GM18499 (cell line): Measurements from ENCODE around the gene SPOPL.
"Not testable (repeated sequence)": the region's sequence is repeated elsewhere in the genome, so short reads cannot be mapped to it uniquely, and the experiment has no call there.

Experiments
- ATAC-seq: cut with Tn5 transposase; IDR thresholded peaks from one replicate; pipeline ENCODE4 v1.9.1; 2021; ENCODE audit warnings: moderate number of reproducible peaks; ENCODE audit not compliant: insufficient read depth, unreplicated experiment

Gene SPOPL

DNA sequence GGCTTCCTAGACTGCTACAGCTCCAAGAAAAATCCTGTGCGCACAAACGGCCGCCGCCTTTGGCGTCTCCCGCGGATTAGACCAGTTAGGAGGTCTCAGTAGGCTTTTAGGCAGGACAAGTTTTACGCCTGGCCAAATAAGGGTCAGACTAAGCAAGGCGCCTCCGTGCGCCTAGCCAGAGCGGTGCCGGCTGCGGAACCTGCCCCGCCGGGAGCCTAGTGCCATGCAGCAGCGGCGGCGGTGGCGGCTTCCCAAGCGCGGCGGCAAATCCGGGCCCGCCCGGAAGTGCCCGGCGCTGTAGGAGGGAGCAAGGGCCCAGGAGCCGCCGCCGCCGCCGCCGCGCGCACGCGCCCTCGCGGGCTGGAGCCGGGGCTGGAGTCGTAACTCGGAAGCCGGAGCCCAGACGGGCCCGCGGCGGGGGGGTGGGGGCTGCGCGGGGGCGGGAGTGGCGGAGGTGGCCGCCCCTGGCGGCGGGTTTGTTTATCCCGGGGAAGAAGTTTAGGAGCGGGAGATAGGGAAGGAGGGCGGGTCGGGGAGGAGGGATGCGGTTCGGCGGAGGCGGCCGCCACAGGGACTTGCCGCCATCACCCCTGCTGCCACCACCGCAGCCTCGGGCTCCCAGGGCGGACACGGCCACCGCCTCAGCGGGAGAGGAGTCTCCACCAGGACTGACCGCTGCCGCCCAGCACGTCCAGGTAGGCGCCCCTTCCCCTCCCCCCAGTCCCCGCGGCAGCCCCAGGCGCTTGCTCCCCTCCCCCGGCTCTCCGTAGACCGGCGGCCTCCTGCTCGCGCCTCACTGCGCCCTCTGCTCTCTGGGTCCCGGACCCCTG lies at the start of gene SPOPL:
Gene SPOPL, plus strand, starts transcription at position 346 of the 830 bp plus-strand sequence. CDS start 48,447 bp downstream, outside the sequence.
- ATAC-seq = peak; percentile 29

DNA sequence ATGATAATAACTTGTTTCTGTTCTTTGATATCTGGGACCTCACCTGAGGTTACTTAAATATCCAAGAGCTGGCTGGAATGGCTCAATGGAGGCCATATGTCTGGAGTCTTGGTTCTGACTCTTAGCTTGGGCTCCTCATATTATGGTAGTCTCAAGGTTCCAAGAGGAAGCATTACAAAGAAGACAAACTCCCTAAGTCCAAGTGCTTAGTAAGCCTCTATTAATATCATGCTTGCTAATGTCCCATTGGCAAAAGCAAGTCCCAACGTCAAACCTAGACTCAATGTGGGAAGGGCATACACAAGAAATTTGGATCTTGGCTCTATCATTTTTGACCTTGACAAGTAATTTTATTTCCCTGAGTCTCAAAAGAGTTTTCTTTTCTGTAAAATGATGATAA lies 49.2 kb upstream of the SPOPL start:
- ATAC-seq = no peak

DNA sequence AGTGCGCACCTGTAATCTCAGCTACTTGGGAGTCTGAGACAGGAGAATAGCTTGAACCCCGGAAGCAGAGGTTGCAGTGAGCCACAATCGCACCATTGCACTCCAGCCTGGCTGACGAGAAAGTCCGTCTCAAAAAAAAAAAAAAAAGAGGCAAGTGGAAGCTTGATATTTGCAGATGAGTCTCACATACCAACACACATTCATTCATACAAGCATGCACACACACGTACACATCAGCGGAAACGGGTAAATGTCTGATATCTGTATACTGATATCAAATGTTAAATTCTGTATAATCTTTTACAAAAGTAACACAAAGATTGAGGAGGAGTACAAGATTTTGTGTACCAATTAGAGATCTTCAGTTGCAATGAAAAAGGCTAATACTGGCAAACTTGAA lies 47.8 kb upstream of the SPOPL start:
- ATAC-seq = no peak

DNA sequence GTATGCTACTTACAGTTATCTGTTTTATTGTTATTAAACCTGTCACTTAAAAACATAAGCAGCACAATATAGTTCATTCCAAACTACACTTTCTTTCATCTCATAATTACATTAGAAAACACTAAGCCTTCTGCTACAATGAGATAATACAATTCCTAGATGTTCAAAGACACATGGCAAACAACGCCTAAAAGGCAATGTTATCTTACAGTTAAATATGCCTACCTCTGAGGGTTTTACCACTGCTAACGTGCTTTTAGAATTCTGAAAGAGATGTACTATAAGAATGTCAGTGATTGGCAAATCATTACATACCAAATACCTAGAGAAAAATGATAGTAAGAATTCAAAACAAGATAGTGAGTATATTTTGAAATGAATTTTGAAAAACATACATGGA lies 46.8 kb upstream of the SPOPL start:
- no peak for ATAC-seq

DNA sequence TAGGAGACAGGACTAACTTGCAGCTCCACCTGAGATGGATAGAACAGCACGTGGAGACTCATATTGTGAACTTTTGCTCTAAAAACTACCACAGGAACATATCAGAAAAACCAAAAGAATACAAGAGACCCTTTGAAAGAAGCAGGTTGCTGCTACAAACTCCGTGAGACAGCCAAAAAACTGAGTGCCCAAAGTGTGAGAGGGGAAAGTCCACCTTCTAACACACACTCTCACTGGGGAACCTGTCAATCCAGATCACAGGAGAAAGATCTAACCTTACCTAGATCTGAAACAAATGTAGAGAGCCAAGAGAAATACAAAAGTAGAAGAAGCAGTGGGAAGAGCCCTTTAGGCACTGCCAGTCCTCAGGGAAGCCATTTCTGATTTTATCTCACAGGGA lies 46.3 kb upstream of the SPOPL start:
- ATAC-seq = no peak

DNA sequence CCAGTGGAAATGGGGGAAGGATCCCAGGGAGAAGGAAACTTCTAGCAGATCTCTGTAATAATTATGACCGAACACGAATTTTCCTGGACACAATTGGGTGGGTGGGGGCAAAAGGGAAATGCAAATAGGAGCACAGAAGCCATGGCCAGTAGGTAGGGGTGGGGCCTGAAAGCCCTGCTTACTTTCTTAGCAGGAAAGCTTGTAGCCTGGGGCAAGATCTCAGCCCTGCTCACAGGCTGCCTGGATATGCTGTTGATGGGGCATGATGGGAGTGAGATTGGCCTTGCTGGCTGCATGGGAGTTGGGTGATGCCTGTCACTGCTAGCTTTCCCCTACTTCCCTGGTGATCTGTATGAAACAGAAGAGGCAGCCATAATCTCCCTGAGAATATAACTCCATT lies 45.9 kb upstream of the SPOPL start:
- ATAC-seq = no peak

DNA sequence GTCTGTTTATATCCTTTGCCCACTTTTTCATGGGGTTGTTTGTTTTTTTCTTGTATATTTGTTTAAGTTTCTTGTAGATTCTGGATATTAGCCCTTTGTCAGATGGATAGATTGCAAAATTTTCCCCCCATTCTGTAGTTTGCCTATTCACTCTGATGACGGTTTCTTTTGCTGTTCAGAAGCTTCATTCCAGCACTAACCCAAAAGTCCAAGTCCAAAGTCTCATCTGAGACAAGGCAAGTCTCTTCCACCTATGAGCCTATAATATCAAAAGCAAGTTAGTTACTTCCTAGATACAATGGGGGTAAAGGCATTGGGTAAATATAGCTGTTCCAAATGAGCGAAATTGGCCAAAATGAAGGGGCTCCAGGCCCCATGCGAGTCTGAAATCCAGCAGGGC lies 38.9 kb upstream of the SPOPL start:
- not testable (repeated sequence) for ATAC-seq

DNA sequence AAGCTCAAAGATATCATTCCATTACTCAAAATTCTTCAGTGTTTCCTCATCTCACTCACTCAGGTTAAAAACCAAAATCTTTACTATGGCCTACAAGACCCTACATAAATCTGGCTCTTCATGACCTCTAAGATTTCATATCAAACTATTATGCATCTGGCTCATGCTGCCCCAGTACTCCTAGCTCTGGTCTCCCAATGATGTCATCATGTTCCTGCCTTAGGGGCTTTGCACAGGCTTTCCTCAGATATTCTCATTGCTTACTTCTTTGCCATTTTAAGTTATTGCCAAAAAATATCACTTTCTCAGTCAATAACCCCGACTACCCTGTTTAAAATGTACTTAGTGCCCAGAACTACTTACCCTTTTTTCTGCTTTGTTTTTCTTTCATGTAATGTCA lies 33.0 kb upstream of the SPOPL start:
- ATAC-seq = no peak

DNA sequence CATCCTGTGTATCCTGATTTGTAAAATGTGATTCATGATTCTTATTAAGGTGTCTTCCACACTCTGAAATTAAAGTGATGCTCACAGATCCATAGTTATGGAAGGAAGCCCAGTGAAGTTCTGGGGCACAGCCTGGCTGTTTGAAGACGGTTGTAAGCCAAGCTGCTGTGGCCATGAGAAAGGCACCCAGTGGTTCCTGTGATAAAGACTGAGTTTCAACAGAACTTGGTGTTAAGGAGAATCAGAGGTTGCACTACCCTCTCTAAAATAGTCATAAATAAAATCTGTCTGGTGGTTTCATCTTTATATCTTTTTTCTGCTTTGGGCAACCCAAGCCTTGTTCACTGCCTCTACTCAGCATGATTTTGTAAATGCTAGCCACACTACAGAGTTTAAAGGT lies 32.2 kb upstream of the SPOPL start:
- no peak for ATAC-seq

DNA sequence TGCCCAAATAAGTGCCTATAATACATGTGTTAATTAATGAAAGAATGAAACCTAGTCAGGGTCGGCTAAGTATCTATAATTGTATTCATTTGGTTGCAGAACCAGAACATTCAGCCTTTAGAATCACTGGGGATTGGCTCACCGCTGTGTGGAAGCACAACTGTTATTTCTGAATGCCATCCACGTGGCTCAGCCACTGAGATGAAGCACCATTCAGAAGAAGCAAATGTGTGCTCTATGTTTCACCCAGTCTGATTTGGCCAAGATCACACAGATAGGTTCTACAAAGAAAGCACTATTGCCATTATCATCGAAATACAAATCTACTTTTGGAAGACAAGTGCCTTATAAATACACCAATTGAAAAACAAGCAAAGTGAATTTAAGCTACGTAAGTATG lies 30.6 kb upstream of the SPOPL start:
- no peak for ATAC-seq

DNA sequence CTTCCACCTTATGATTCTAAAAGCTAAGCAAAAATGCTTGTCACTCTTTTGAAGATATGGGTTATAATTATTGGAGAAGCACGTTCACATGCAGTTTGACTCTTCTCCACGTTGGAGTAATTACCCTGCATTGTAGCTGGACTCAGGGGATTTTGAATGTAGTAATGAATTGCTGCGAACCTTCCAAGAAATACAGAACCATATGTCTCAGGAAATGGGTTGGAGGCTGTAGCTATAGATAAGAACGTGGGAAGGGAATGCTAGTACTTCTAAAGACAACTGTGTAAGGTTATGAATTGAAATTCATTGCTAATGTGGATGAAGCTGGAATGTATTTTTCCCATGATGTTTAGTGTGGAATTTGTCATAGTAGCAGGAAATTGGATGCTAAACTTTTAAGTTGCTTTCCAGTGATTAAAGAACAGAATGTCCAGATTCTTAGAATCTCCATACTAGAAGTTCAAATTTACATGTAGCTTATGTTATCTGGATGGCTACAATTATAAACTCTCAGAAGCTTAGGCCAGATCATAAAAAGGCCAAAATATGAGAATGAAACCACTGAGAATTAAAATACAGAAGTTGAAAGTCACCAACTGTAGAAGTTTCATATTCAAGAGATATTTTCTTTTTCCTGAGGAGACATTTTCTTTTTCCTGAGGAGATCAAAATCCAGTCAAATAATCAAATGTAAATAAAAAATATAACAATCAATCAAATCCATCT lies 27.3 kb upstream of the SPOPL start:
- no peak for ATAC-seq

DNA sequence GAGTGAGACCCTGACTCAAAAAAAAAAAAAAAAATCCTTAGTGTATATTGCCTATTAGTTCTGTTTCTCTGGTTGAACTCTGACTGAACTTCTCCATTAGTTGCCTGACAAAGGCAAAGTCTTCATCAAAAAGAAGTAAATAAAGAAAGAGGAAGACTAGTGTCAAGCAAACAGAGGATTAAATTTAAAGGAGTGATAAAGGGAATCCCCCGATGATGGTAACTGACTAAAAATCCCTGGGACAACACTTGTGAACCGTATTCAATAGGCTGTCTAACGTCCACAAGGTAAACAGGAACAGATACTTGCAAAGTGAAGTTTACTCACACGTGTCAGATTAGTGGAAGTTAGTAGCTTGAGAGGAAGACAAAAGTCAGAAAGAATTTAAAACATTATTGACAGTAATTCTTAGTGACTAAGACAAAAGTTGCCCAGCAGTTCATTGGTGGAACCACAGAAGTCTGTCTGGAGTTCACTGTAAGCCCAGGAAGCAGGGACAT lies 26.2 kb upstream of the SPOPL start:
- peak; percentile 80 for ATAC-seq

DNA sequence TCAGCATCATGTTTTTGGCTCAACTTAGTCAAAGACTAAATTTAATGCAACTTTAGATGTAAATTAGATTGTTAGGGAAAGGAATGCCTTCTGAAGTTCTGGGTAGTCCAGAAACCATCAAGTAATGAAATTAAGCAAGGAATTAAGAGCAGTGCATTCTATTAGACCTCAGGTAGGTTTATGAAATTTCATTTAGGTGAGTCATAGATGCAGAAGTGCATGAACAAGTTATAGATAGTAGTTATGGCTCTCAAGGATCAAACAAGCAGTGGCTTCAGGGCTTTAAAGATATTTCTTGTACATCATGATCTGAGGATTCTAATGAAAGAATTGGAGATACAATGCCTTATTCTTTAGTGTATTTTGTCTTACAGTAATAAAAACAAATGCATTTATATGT lies 25.4 kb upstream of the SPOPL start:
- ATAC-seq = no peak

DNA sequence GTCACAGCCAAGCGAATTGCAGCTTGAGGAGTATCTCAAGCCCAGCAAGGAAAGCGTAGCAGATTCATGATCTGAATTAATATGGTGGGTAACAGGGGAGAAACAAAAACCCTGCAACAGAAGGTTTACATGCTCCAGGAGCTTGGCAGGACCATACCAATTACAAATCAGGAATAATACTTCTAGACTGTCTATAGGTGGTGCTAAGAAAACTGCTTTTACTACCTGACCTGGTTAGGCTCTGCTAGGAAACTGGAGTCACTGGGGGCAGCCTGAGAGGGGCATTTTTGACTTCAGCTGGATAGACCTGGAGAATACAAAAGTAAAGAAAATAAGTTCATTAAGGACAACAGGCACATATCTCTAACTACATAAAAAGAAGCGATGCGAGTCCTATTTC lies 24.6 kb upstream of the SPOPL start:
- no peak for ATAC-seq

DNA sequence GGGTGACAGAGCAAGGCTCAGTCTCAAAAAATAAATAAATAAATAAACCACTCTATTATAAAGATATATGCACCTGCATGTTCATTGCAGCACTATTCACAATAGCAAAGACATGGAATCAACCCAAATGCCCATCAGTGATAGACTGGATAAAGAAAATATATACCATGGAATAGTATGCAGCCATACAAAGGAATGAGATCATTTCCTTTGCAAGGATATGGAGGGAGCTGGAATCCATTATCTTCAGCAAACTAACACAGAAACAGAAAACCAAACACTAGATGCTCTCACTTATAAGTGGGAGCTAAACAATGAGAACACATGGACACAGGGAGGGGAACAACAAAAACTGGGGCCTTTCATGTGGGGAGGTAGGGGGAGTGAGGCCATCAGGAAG lies 18.8 kb upstream of the SPOPL start:
- not testable (repeated sequence) for ATAC-seq

DNA sequence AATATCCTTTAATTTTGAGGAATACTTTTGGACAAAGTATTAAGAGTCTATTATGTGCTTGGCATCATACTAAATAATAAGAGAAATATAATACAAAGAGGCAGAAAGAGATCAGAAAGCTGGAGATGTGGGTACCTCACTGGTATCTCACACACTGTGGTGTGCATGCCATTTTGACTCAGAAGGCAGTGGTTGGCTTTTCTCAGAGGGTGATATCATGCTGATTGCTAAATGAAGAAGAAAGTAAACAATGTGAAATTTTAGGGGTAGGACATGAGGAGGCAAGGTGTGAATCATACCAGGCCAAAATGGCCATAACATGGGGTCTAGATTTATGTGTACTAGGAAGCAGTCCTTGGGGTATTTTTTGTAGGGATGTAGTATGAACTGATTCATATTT lies 16.6 kb upstream of the SPOPL start:
- no peak for ATAC-seq

DNA sequence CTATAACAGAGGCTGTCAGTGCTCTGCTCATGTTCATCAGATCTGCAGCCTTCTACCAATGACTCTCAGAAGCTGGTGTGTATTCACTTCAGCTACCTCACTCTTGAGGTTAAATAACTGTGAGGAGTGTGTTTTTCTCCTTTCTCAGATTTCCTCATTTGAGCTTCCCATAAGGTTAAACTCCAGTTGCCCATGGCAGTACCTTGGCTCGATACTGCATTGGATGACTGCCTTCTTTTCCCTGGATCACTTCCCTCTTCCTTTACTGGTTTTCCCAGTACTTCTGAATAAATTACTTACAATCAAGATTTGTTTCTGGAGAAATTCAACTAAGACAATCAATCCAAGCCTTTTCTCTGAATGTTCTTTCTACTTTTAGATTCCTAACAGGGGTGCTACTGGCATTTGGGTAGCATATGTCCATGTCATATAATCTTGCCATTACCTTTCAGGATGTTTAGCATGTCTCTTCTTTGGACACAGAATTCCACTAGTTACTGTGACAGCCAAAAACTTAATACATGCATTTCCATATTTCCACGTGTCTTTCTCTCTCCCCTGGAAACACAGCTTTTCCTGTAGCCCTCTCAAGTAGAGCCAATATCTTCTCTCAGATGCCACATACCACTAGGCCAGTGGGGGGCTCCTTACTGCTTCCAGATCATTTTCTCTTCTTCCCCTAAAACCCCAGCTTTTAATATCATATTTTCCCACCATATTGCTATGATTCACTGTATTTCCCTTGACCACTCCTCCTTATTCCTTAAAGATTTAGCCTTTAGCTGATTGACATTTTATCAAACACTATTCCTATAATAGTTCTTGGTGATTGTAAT lies 15.0 kb upstream of the SPOPL start:
- ATAC-seq = no peak

DNA sequence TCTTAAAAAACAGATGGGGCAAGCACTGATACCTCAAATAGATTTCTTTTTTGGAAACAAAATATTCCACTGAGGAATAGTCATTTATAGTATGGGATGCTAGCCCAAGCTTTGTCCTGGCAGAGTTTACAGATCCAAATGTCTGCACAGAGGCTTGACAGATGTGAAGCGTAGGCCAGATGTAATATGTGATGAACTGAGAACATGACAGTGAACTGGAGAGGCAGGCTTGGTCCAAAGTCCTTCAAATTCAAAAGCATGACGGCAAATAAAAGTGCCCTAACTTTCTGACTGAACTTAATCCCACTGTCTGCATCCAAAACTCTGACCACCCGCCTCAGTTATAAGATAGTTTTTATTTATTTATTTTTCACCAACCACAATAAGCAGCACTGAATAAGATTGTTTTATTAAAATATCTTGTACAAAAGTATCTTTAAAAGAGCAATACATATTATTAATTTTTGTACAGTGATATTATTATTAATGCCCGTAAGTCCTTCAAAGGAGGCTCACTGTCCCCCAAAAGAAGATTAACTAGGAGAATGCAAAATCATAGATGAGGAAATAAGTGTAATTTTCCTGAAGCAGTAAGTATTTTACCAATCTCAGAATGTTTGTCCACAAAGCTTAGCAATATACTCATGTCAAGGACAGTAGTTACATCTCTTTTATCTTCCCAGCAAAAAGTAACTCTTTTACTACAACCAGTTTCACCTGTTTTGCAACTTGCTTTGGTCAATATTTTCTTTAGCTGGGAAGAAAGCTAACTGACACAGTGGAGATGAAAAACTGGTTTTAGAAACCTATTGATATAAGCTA lies 10.7 kb upstream of the SPOPL start:
- ATAC-seq = no peak

DNA sequence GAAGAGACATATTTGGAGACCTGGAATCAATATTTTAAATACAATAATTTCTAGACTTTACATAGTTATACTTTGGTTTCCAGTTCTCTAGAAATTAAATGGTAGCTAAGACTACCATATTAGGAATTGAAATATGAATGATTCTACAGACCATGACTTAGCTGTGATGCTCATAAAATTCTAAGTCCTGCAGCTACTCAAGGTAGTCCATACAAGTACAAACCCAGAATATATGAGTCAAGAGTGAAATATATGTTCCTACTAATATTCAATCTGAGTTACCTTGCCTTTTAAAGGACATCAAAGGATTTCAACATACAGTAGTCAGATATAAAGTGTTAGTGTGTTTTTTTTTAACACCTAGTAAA lies 10.1 kb upstream of the SPOPL start:
- no peak for ATAC-seq

DNA sequence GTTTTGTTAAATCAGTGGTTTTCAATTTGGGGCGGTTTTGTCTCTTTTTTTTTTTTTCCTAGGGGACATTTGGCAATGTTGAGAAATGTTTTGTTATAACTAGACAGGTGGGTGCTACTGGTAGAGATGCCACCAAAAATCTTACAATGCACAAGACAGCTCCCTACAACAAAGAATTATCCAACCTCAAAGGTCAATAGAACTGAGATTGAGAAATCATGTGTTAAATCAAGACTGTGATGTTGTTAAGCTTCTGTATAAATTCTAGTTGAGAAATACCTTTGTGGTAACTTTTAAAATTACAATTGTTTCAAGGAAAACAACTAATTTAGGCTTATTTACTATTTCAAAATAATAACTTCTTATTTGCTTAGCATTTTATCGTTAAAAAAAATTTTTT lies 9.4 kb upstream of the SPOPL start:
- no peak for ATAC-seq
